ENCODE data around the gene RNF150.

GRCh38 chr4:141126769-141127168 lies 6.5 kb downstream of the RNF150 start:
- TF ChIP-seq POLR2A (IDR thresholded peaks at IDR 0.05) = no peak
- TF ChIP-seq, protein P1, sequence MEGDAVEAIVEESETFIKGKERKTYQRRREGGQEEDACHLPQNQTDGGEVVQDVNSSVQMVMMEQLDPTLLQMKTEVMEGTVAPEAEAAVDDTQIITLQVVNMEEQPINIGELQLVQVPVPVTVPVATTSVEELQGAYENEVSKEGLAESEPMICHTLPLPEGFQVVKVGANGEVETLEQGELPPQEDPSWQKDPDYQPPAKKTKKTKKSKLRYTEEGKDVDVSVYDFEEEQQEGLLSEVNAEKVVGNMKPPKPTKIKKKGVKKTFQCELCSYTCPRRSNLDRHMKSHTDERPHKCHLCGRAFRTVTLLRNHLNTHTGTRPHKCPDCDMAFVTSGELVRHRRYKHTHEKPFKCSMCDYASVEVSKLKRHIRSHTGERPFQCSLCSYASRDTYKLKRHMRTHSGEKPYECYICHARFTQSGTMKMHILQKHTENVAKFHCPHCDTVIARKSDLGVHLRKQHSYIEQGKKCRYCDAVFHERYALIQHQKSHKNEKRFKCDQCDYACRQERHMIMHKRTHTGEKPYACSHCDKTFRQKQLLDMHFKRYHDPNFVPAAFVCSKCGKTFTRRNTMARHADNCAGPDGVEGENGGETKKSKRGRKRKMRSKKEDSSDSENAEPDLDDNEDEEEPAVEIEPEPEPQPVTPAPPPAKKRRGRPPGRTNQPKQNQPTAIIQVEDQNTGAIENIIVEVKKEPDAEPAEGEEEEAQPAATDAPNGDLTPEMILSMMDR (IDR thresholded peaks at IDR 0.05) = no peak
- no peak for TF ChIP-seq POLR2AphosphoS5 (IDR thresholded peaks at IDR 0.05)
